Activated naive CD4-positive, alpha-beta T cell (primary cell): ENCODE results near the gene LRRC63.

Experiments used
- DNase-seq, 4 experiments: peaks; one replicate each; lab custom pipeline; 2025; lab: John Stamatoyannopoulos, UW

The LRRC63 gene

GRCh38 chr13:46313024-46313423, 101.3 kb downstream of the LRRC63 start:
- no peak for DNase-seq

GRCh38 chr13:46313432-46314257, 101.9 kb downstream of the LRRC63 start:
- DNase-seq, result no peak

GRCh38 chr13:46314587-46314986, 102.9 kb downstream of the LRRC63 start:
- DNase-seq, result no peak

- no peak for DNase-seq
Observed at GRCh38 chr13:46315036-46315435, 103.3 kb downstream of the LRRC63 start.

- DNase-seq, result no peak
Observed at GRCh38 chr13:46315491-46316075, 103.9 kb downstream of the LRRC63 start.

- DNase-seq, result no peak
Observed at GRCh38 chr13:46317120-46317519, 105.4 kb downstream of the LRRC63 start.

- DNase-seq, result no peak
Observed at GRCh38 chr13:46318986-46319385, 107.3 kb downstream of the LRRC63 start.

- no peak for DNase-seq
Observed at GRCh38 chr13:46320406-46320805, 108.7 kb downstream of the LRRC63 start.

- DNase-seq, result no peak
Observed at GRCh38 chr13:46320821-46321220, 109.1 kb downstream of the LRRC63 start.

GRCh38 chr13:46321494-46322225, 109.9 kb downstream of the LRRC63 start:
- DNase-seq, result peak; percentile 2 to 63 (median 30)

- no peak for DNase-seq
Observed at GRCh38 chr13:46324976-46325375, 113.2 kb downstream of the LRRC63 start.
